T-helper 22 cell (primary cell): Measurements from ENCODE around the gene UGT2B11.
"Not testable (repeated sequence)": the region's sequence is repeated elsewhere in the genome, so short reads cannot be mapped to it uniquely, and the experiment has no call there.

Source experiments
- DNase-seq: peaks from one replicate; pipeline ENCODE4 v3.0.0-alpha.2; 2020; ENCODE audit warnings: low read depth

The UGT2B11 gene

DNA sequence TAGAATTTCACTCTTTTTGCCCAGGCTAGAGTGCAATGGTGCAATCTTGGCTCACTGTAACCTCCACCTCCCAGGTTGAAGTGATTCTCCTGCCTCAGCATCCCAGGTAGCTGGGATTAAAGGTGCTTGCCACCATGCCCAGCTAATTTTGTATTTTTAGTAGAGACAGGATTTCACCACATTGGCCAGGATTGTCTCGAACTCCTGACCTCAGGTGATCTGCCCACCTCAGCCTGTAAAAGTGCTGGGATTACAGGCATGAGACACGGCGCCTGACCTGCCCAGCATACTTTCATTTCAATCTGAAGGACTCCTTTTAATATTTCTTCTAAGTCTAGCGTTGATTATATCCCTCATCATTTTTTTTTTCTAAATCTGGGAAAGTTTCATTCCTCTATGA, 45.4 kb downstream of the UGT2B11 start:
- DNase-seq: not testable (repeated sequence)

GRCh38 chr4:69167300-69167699, 47.2 kb downstream of the UGT2B11 start:
- no peak for DNase-seq

- not testable (repeated sequence) for DNase-seq
Observed at GRCh38 chr4:69166376-69166775, 48.2 kb downstream of the UGT2B11 start.

GRCh38 chr4:69165707-69166106, 48.8 kb downstream of the UGT2B11 start:
- not testable (repeated sequence) for DNase-seq

- DNase-seq: no peak
Observed at GRCh38 chr4:69156913-69157312, 57.6 kb downstream of the UGT2B11 start.

GRCh38 chr4:69154021-69154420, 60.5 kb downstream of the UGT2B11 start:
- no peak for DNase-seq
